Activated CD4-positive, CD25-positive, alpha-beta regulatory T cell treated with anti-CD3 and anti-CD28 coated beads, Interleukin-2, amount 50 U/mL, for 72 hours (primary cell): Measurements from ENCODE around the gene FEV.

ENCODE experiments used
- DNase-seq: peaks from one replicate; pipeline ENCODE4 v3.0.0; 2021

FEV gene

GRCh38 chr2:218985021-218985324, at the start of gene FEV:
Gene FEV, minus strand, starts transcription at chr2:218985184. Its CDS starts 109 bp downstream, at chr2:218985075.
- no peak for DNase-seq

- no peak for DNase-seq
These were observed 47.2 kb upstream of the FEV start for GRCh38 chr2:219032051-219032745.

- no peak for DNase-seq
These were observed 46.2 kb upstream of the FEV start for GRCh38 chr2:219031005-219031738.

- DNase-seq, result no peak
These were observed 45.4 kb upstream of the FEV start for GRCh38 chr2:219030177-219030940.

GRCh38 chr2:219029829-219030165, 44.8 kb upstream of the FEV start:
- peak; percentile 80 for DNase-seq

GRCh38 chr2:219028996-219029828, 44.2 kb upstream of the FEV start:
- no peak for DNase-seq

GRCh38 chr2:219028141-219028540, 43.2 kb upstream of the FEV start:
- no peak for DNase-seq

- no peak for DNase-seq
These were observed 42.6 kb upstream of the FEV start for GRCh38 chr2:219027511-219028055.

GRCh38 chr2:219026946-219027345, 42.0 kb upstream of the FEV start:
- DNase-seq, result no peak

GRCh38 chr2:219025637-219026585, 40.9 kb upstream of the FEV start:
- no peak for DNase-seq

GRCh38 chr2:219024059-219024458, 39.1 kb upstream of the FEV start:
- no peak for DNase-seq

- no peak for DNase-seq
These were observed 38.1 kb upstream of the FEV start for GRCh38 chr2:219023045-219023605.

GRCh38 chr2:219022616-219023015, 37.6 kb upstream of the FEV start:
- DNase-seq, result no peak

GRCh38 chr2:219022041-219022440, 37.1 kb upstream of the FEV start:
- DNase-seq, result no peak

GRCh38 chr2:219021591-219021990, 36.6 kb upstream of the FEV start:
- no peak for DNase-seq

GRCh38 chr2:219020604-219021365, 35.8 kb upstream of the FEV start:
- DNase-seq, result no peak

GRCh38 chr2:219019436-219019835, 34.5 kb upstream of the FEV start:
- no peak for DNase-seq

- no peak for DNase-seq
These were observed 33.7 kb upstream of the FEV start for GRCh38 chr2:219018726-219019125.

- no peak for DNase-seq
These were observed 33.3 kb upstream of the FEV start for GRCh38 chr2:219018286-219018685.

- no peak for DNase-seq
These were observed 32.4 kb upstream of the FEV start for GRCh38 chr2:219017201-219017931.
